ENCODE measurements around the gene PKP3. TPM values are rescaled to one million over a fixed set of nuclear protein-coding genes. Genes with fewer than 3 reads are reported as not detected.

PKP3 gene
- total RNA-seq, 1 donor from 2014 or later: 65.7 TPM

GRCh38 chr11:356610-357009 lies 37.4 kb upstream of the PKP3 start:
- TF ChIP-seq CTCF (IDR thresholded peaks at IDR 0.05; ENCODE audit: unreplicated experiment): no peak
- DNase-seq (ENCODE audit: low spot score in 2 of 2, unreplicated experiment in 2 of 2): no peak
- H3K9me3 Mint-ChIP-seq: peaks cover 5% of the 10 kb centered on the region
- H3K36me3 Mint-ChIP-seq: no peaks in the 10 kb centered on the region
- H3K4me1 Mint-ChIP-seq: peaks cover 29% of the 10 kb centered on the region
- no peak overlapping the region for H3K4me3 Mint-ChIP-seq
- no peak overlapping the region for H3K27ac Mint-ChIP-seq
- H3K27me3 Mint-ChIP-seq (ENCODE audit: low read depth): peaks cover 2% of the 10 kb centered on the region

GRCh38 chr11:357582-357981 lies 36.4 kb upstream of the PKP3 start:
- Mint-ChIP-seq H3K36me3 (no peaks in the 10 kb centered on the region), H3K27me3 (ENCODE audit: low read depth) (peaks cover 2% of the 10 kb centered on the region), H3K4me3 (no peak overlapping the region), H3K27ac (no peak overlapping the region), H3K9me3 (peaks cover 6% of the 10 kb centered on the region), H3K4me1 (peaks cover 24% of the 10 kb centered on the region)
- no peak for TF ChIP-seq CTCF (IDR thresholded peaks at IDR 0.05; ENCODE audit: unreplicated experiment)
- no peak for DNase-seq (ENCODE audit: low spot score in 2 of 2, unreplicated experiment in 2 of 2)

- no peak for DNase-seq (ENCODE audit: low spot score in 2 of 2, unreplicated experiment in 2 of 2)
- Mint-ChIP-seq H3K27ac (no peak overlapping the region), H3K4me1 (peaks cover 17% of the 10 kb centered on the region), H3K4me3 (no peak overlapping the region), H3K36me3 (no peaks in the 10 kb centered on the region), H3K27me3 (ENCODE audit: low read depth) (peaks cover 2% of the 10 kb centered on the region), H3K9me3 (peaks cover 6% of the 10 kb centered on the region)
- no peak for TF ChIP-seq CTCF (IDR thresholded peaks at IDR 0.05; ENCODE audit: unreplicated experiment)
Measured at GRCh38 chr11:358129-358800, 35.7 kb upstream of the PKP3 start.

GRCh38 chr11:359181-359714 lies 34.8 kb upstream of the PKP3 start:
- no peak for TF ChIP-seq CTCF (IDR thresholded peaks at IDR 0.05; ENCODE audit: unreplicated experiment)
- Mint-ChIP-seq H3K4me1 (peaks cover 10% of the 10 kb centered on the region), H3K27me3 (ENCODE audit: low read depth) (peaks cover 2% of the 10 kb centered on the region), H3K4me3 (no peak overlapping the region), H3K9me3 (peaks cover 6% of the 10 kb centered on the region), H3K27ac (no peak overlapping the region), H3K36me3 (no peaks in the 10 kb centered on the region)
- no peak for DNase-seq (ENCODE audit: low spot score in 2 of 2, unreplicated experiment in 2 of 2)

- no peak for TF ChIP-seq CTCF (IDR thresholded peaks at IDR 0.05; ENCODE audit: unreplicated experiment)
- H3K27ac Mint-ChIP-seq: no peak overlapping the region
- DNase-seq (ENCODE audit: low spot score in 2 of 2, unreplicated experiment in 2 of 2): no peak
- H3K4me3 Mint-ChIP-seq: no peak overlapping the region
- H3K9me3 Mint-ChIP-seq: peaks cover 6% of the 10 kb centered on the region
- H3K4me1 Mint-ChIP-seq: no peaks in the 10 kb centered on the region
- no peaks in the 10 kb centered on the region for H3K36me3 Mint-ChIP-seq
- H3K27me3 Mint-ChIP-seq (ENCODE audit: low read depth): peaks cover 5% of the 10 kb centered on the region
Measured at GRCh38 chr11:360326-361280, 33.4 kb upstream of the PKP3 start.

Measured in mesothelial cell of epicardium (in vitro differentiated cells).